HPDE6-E6E7 (cell line): ENCODE results near the gene SNCAIP.
"Not testable (repeated sequence)": the region's sequence is repeated elsewhere in the genome, so short reads cannot be mapped to it uniquely, and the experiment has no call there.

ENCODE experiments used
- DNase-seq: peaks from one replicate; pipeline ENCODE4 v3.0.0; 2011; ENCODE audit warnings: missing footprints; ENCODE audit errors: extremely low spot score

Gene SNCAIP

GRCh38 chr5:122314036-122314435 is 2.0 kb downstream of the SNCAIP start:
- DNase-seq, result no peak

- no peak for DNase-seq
These were observed 3.5 kb downstream of the SNCAIP start for GRCh38 chr5:122315521-122315920.

GRCh38 chr5:122316656-122317055 is 4.6 kb downstream of the SNCAIP start:
- no peak for DNase-seq

GRCh38 chr5:122319897-122320296 is 7.9 kb downstream of the SNCAIP start:
- DNase-seq, result no peak

- DNase-seq, result no peak
These were observed 9.9 kb downstream of the SNCAIP start for GRCh38 chr5:122321921-122322320.

GRCh38 chr5:122322801-122323548 is 10.9 kb downstream of the SNCAIP start:
- DNase-seq, result no peak

GRCh38 chr5:122323738-122324137 is 11.7 kb downstream of the SNCAIP start:
- no peak for DNase-seq

GRCh38 chr5:122327110-122327509 is 15.1 kb downstream of the SNCAIP start:
- no peak for DNase-seq

GRCh38 chr5:122330881-122331280 is 18.8 kb downstream of the SNCAIP start:
- no peak for DNase-seq

- no peak for DNase-seq
These were observed 20.8 kb downstream of the SNCAIP start for GRCh38 chr5:122332599-122333555.

- DNase-seq, result no peak
These were observed 21.5 kb downstream of the SNCAIP start for GRCh38 chr5:122333564-122333963.

- DNase-seq, result no peak
These were observed 27.6 kb downstream of the SNCAIP start for GRCh38 chr5:122339591-122339990.

GRCh38 chr5:122341087-122341486 is 29.1 kb downstream of the SNCAIP start:
- no peak for DNase-seq

- no peak for DNase-seq
These were observed 30.2 kb downstream of the SNCAIP start for GRCh38 chr5:122342256-122342655.

- DNase-seq, result no peak
These were observed 35.0 kb downstream of the SNCAIP start for GRCh38 chr5:122346897-122347581.

- DNase-seq, result no peak
These were observed 38.5 kb downstream of the SNCAIP start for GRCh38 chr5:122350496-122350895.

- no peak for DNase-seq
These were observed 39.5 kb downstream of the SNCAIP start for GRCh38 chr5:122351416-122352157.

- no peak for DNase-seq
These were observed 40.3 kb downstream of the SNCAIP start for GRCh38 chr5:122352331-122352730.

- DNase-seq, result not testable (repeated sequence)
These were observed 41.3 kb downstream of the SNCAIP start for GRCh38 chr5:122353361-122353760.

- DNase-seq, result no peak
These were observed 42.3 kb downstream of the SNCAIP start for GRCh38 chr5:122354293-122354692.

GRCh38 chr5:122355324-122355723 is 43.3 kb downstream of the SNCAIP start:
- DNase-seq, result no peak
